HG02884 (cell line): Measurements from ENCODE around the gene FNDC4.
A peak's percentile ranks its signal among the peaks of the same experiment; 100 is the strongest.

Experiments used
- ATAC-seq: cut with Tn5 transposase; IDR thresholded peaks from one replicate; pipeline ENCODE4 v1.9.1; 2021; ENCODE audit warnings: mild to moderate bottlenecking, moderate library complexity; ENCODE audit not compliant: unreplicated experiment

The FNDC4 gene

GRCh38 chr2:27494284-27494943, 586 bp downstream of the FNDC4 start:
- ATAC-seq, result no peak

- no peak for ATAC-seq
These were observed 1.1 kb downstream of the FNDC4 start for GRCh38 chr2:27493948-27494283.

GRCh38 chr2:27492557-27492956, 2.4 kb downstream of the FNDC4 start:
- ATAC-seq, result no peak

GRCh38 chr2:27489498-27490397, 5.3 kb downstream of the FNDC4 start, which contains the start of gene IFT172:
IFT172 (minus strand) TSS chr2:27489743; CDS start chr2:27489653, 90 bp downstream.
- ATAC-seq, result peak; percentile 95

GRCh38 chr2:27489118-27489497, 5.9 kb downstream of the FNDC4 start:
- ATAC-seq, result no peak

GRCh38 chr2:27485496-27485895, 9.5 kb downstream of the FNDC4 start:
- ATAC-seq, result no peak

- ATAC-seq, result no peak
These were observed 23.0 kb downstream of the FNDC4 start for GRCh38 chr2:27471961-27472360.

GRCh38 chr2:27464443-27464842, 30.6 kb downstream of the FNDC4 start:
- no peak for ATAC-seq

GRCh38 chr2:27461118-27461517, 33.9 kb downstream of the FNDC4 start:
- no peak for ATAC-seq

GRCh38 chr2:27453968-27454367, 41.0 kb downstream of the FNDC4 start:
- no peak for ATAC-seq

- ATAC-seq, result no peak
These were observed 43.9 kb downstream of the FNDC4 start for GRCh38 chr2:27451095-27451494.

GRCh38 chr2:27448381-27448780, 46.6 kb downstream of the FNDC4 start:
- no peak for ATAC-seq

- ATAC-seq, result no peak
These were observed 48.9 kb downstream of the FNDC4 start for GRCh38 chr2:27446057-27446456.

- ATAC-seq, result no peak
These were observed 49.4 kb downstream of the FNDC4 start for GRCh38 chr2:27445615-27446014.

- ATAC-seq, result no peak
These were observed 49.8 kb downstream of the FNDC4 start for GRCh38 chr2:27445155-27445554.

- no peak for ATAC-seq
These were observed 52.1 kb downstream of the FNDC4 start for GRCh38 chr2:27442920-27443282.

- no peak for ATAC-seq
These were observed 52.8 kb downstream of the FNDC4 start, which contains the start of gene KRTCAP3 for GRCh38 chr2:27441958-27442919. KRTCAP3 (plus strand) TSS chr2:27442381; CDS start chr2:27442413, 32 bp downstream.
